IPS-18a (cell line): ENCODE measurements around the gene SLC23A2.

Source experiments
- H3K27ac ChIP-seq: one replicate; pipeline ENCODE4 v1.5.1; 2013; ENCODE audit warnings: low read length
- H3K27me3 ChIP-seq: one replicate; pipeline ENCODE4 v1.6.1; 2013; ENCODE audit warnings: mild to moderate bottlenecking, low read length; ENCODE audit not compliant: control insufficient read depth, insufficient read depth
- H3K36me3 ChIP-seq: one replicate; pipeline ENCODE4 v1.6.1; 2013; ENCODE audit warnings: low read depth, low read length; ENCODE audit not compliant: control insufficient read depth
- H3K4me1 ChIP-seq: one replicate; pipeline ENCODE4 v1.6.1; 2013; ENCODE audit warnings: low read depth, low read length; ENCODE audit not compliant: control insufficient read depth
- H3K4me3 ChIP-seq: one replicate; pipeline ENCODE4 v1.5.1; 2013; ENCODE audit warnings: low read length
- H3K9ac ChIP-seq: one replicate; pipeline ENCODE4 v1.6.1; 2013; ENCODE audit warnings: mild to moderate bottlenecking, low read length, moderate library complexity
- H3K9me3 ChIP-seq: one replicate; pipeline ENCODE4 v1.6.1; 2013; ENCODE audit warnings: low read depth, low read length; ENCODE audit not compliant: control insufficient read depth

The SLC23A2 gene

GRCh38 chr20:4830696-4831095, 170.6 kb downstream of the SLC23A2 start:
- H3K9ac ChIP-seq, result no peak overlapping the region
- H3K4me1 ChIP-seq, result no peaks in the 10 kb centered on the region
- H3K27me3 ChIP-seq, result no peaks in the 10 kb centered on the region
- no peaks in the 10 kb centered on the region for H3K36me3 ChIP-seq
- no peak overlapping the region for H3K4me3 ChIP-seq
- H3K27ac ChIP-seq, result no peak overlapping the region
- no peaks in the 10 kb centered on the region for H3K9me3 ChIP-seq

GRCh38 chr20:4830259-4830658, 171.1 kb downstream of the SLC23A2 start:
- Histone ChIP-seq H3K27me3 (no peaks in the 10 kb centered on the region), H3K9ac (no peak overlapping the region), H3K9me3 (no peaks in the 10 kb centered on the region), H3K27ac (no peak overlapping the region), H3K36me3 (no peaks in the 10 kb centered on the region), H3K4me3 (no peak overlapping the region), H3K4me1 (no peaks in the 10 kb centered on the region)

GRCh38 chr20:4829514-4830215, 171.6 kb downstream of the SLC23A2 start:
- Histone ChIP-seq H3K36me3 (no peaks in the 10 kb centered on the region), H3K4me3 (no peak overlapping the region), H3K4me1 (peaks cover under 1% of the 10 kb centered on the region), H3K9ac (no peak overlapping the region), H3K27ac (no peak overlapping the region), H3K27me3 (no peaks in the 10 kb centered on the region), H3K9me3 (no peaks in the 10 kb centered on the region)

- H3K9me3 ChIP-seq, result no peaks in the 10 kb centered on the region
- no peaks in the 10 kb centered on the region for H3K36me3 ChIP-seq
- no peak overlapping the region for H3K27ac ChIP-seq
- no peak overlapping the region for H3K4me3 ChIP-seq
- H3K9ac ChIP-seq, result no peak overlapping the region
- H3K4me1 ChIP-seq, result peaks cover 7% of the 10 kb centered on the region
- H3K27me3 ChIP-seq, result no peaks in the 10 kb centered on the region
Measured at GRCh38 chr20:4828830-4829513, 172.3 kb downstream of the SLC23A2 start.

GRCh38 chr20:4821590-4821989, 179.7 kb downstream of the SLC23A2 start:
- H3K36me3 ChIP-seq, result no peaks in the 10 kb centered on the region
- peaks cover 17% of the 10 kb centered on the region for H3K4me1 ChIP-seq
- H3K27ac ChIP-seq, result no peak overlapping the region
- H3K4me3 ChIP-seq, result peak overlapping the region; percentile 75
- no peak overlapping the region for H3K9ac ChIP-seq
- no peaks in the 10 kb centered on the region for H3K9me3 ChIP-seq
- peaks cover 14% of the 10 kb centered on the region for H3K27me3 ChIP-seq

- H3K4me3 ChIP-seq, result no peak overlapping the region
- H3K27me3 ChIP-seq, result peaks cover 14% of the 10 kb centered on the region
- no peaks in the 10 kb centered on the region for H3K9me3 ChIP-seq
- peaks cover 17% of the 10 kb centered on the region for H3K4me1 ChIP-seq
- no peaks in the 10 kb centered on the region for H3K36me3 ChIP-seq
- H3K9ac ChIP-seq, result no peak overlapping the region
- H3K27ac ChIP-seq, result no peak overlapping the region
Measured at GRCh38 chr20:4820806-4821518, 180.3 kb downstream of the SLC23A2 start.

GRCh38 chr20:4819901-4820300, 181.4 kb downstream of the SLC23A2 start:
- Histone ChIP-seq H3K27ac (no peak overlapping the region), H3K9ac (no peak overlapping the region), H3K9me3 (no peaks in the 10 kb centered on the region), H3K4me1 (peaks cover 17% of the 10 kb centered on the region), H3K36me3 (no peaks in the 10 kb centered on the region), H3K4me3 (no peak overlapping the region), H3K27me3 (peaks cover 14% of the 10 kb centered on the region)

GRCh38 chr20:4817230-4817671, 184.1 kb downstream of the SLC23A2 start:
- H3K9ac ChIP-seq, result no peak overlapping the region
- H3K9me3 ChIP-seq, result no peaks in the 10 kb centered on the region
- no peak overlapping the region for H3K4me3 ChIP-seq
- no peaks in the 10 kb centered on the region for H3K36me3 ChIP-seq
- H3K27ac ChIP-seq, result no peak overlapping the region
- peaks cover 7% of the 10 kb centered on the region for H3K4me1 ChIP-seq
- H3K27me3 ChIP-seq, result peaks cover 13% of the 10 kb centered on the region

GRCh38 chr20:4815628-4816027, 185.7 kb downstream of the SLC23A2 start:
- Histone ChIP-seq H3K4me3 (no peak overlapping the region), H3K9ac (no peak overlapping the region), H3K27ac (no peak overlapping the region), H3K9me3 (no peaks in the 10 kb centered on the region), H3K27me3 (no peaks in the 10 kb centered on the region), H3K36me3 (no peaks in the 10 kb centered on the region), H3K4me1 (no peaks in the 10 kb centered on the region)

- Histone ChIP-seq H3K9me3 (no peaks in the 10 kb centered on the region), H3K27ac (no peak overlapping the region), H3K4me3 (no peak overlapping the region), H3K9ac (no peak overlapping the region), H3K27me3 (no peaks in the 10 kb centered on the region), H3K4me1 (no peaks in the 10 kb centered on the region), H3K36me3 (no peaks in the 10 kb centered on the region)
Measured at GRCh38 chr20:4814696-4815252, 186.5 kb downstream of the SLC23A2 start.

- H3K27ac ChIP-seq, result no peak overlapping the region
- H3K27me3 ChIP-seq, result no peaks in the 10 kb centered on the region
- H3K36me3 ChIP-seq, result no peaks in the 10 kb centered on the region
- H3K9me3 ChIP-seq, result no peaks in the 10 kb centered on the region
- no peak overlapping the region for H3K9ac ChIP-seq
- H3K4me1 ChIP-seq, result peaks cover 5% of the 10 kb centered on the region
- no peak overlapping the region for H3K4me3 ChIP-seq
Measured at GRCh38 chr20:4813863-4814695, 187.2 kb downstream of the SLC23A2 start.
